Fibroblast of lung (primary cell): ENCODE data around the gene PPP2R1A. TPM values are rescaled to one million over a fixed set of nuclear protein-coding genes. Genes with fewer than 3 reads are reported as not detected.
A peak's percentile ranks its signal among the peaks of the same experiment; 100 is the strongest.

ENCODE experiments used
- DNase-seq, 2 donors: peaks; one replicate each; pipeline versions ENCODE4 v3.0.0 to v3.0.0-alpha.2; 2010; ENCODE audit warnings: low read depth in 2 of 2
- H2AFZ ChIP-seq: 2 replicates; pipeline ENCODE4 v1.5.1; 2012; ENCODE audit warnings: low read length, control low read depth, inconsistent platforms
- H3K27ac ChIP-seq: 2 replicates; pipeline ENCODE4 v1.5.1; 2011; ENCODE audit warnings: low read length, control low read depth; ENCODE audit not compliant: insufficient read depth
- H3K27me3 ChIP-seq: 2 replicates; pipeline ENCODE4 v1.5.1; 2011; ENCODE audit warnings: mild to moderate bottlenecking, low read length; ENCODE audit not compliant: control insufficient read depth, insufficient read depth
- H3K36me3 ChIP-seq: 2 replicates; pipeline ENCODE4 v1.5.1; 2011; ENCODE audit warnings: low read length; ENCODE audit not compliant: control insufficient read depth, insufficient read depth
- H3K4me1 ChIP-seq: 2 replicates; pipeline ENCODE4 v1.5.1; 2011; ENCODE audit warnings: low read length; ENCODE audit not compliant: control insufficient read depth, insufficient read depth; ENCODE audit errors: extremely low read depth
- H3K4me2 ChIP-seq: 2 replicates; pipeline ENCODE4 v1.5.1; 2011; ENCODE audit warnings: low read length, control low read depth; ENCODE audit not compliant: insufficient read depth; ENCODE audit errors: extremely low read depth
- H3K4me3 ChIP-seq, 4 experiments: fragments of 200-600 bp in 1 of 4; sonication (generic) in 1 of 4; replicated peaks in 1 of 4; 2 replicates each; pipeline ENCODE4 v1.5.1; 2011 to 2016; ENCODE audit warnings: low read length in 4 of 4, low read depth in 3 of 4, mild to moderate bottlenecking in 3 of 4, control low read depth in 2 of 4, inconsistent platforms in 1 of 4, mixed read lengths in 1 of 4; ENCODE audit not compliant: insufficient read depth in 1 of 4; ENCODE audit errors: control extremely low read depth in 1 of 4
- H3K79me2 ChIP-seq: 2 replicates; pipeline ENCODE4 v1.5.1; 2012; ENCODE audit warnings: mild to moderate bottlenecking, low read length, inconsistent platforms; ENCODE audit not compliant: control insufficient read depth, insufficient read depth
- H3K9ac ChIP-seq: 2 replicates; pipeline ENCODE4 v1.5.1; 2011; ENCODE audit warnings: mild to moderate bottlenecking, low read length, control low read depth; ENCODE audit not compliant: insufficient read depth
- H3K9me3 ChIP-seq: 2 replicates; pipeline ENCODE4 v1.5.1; 2012; ENCODE audit warnings: low read depth, low read length; ENCODE audit not compliant: control insufficient read depth, insufficient read depth
- H4K20me1 ChIP-seq: 2 replicates; pipeline ENCODE4 v1.5.1; 2011; ENCODE audit warnings: low read length; ENCODE audit not compliant: control insufficient read depth, insufficient read depth; ENCODE audit errors: extremely low read depth
- EZH2 ChIP-seq: IDR thresholded peaks from 2 replicates; pipeline ENCODE4 v1.5.1; 2012; ENCODE audit warnings: low read length, control low read depth, mild to moderate bottlenecking; ENCODE audit errors: missing control alignments
- polyA plus RNA-seq, 2 donors: library from polyadenylated mRNA; depleted of rRNA in 1 of 2; stranded (reverse) in 1 of 2; unstranded in 1 of 2; fragments of >200 nt; gene quantifications; 2 replicates each; pipeline ENCODE4 v1.2.1, GENCODE V29; 2011 to 2012; ENCODE audit warnings: missing spikeins in 1 of 2
- total RNA-seq: library from RNA; depleted of rRNA; stranded (reverse); fragments of >200 nt; gene quantifications from 2 replicates; pipeline ENCODE4 v1.2.1, GENCODE V29; 2014
- TF ChIP-seq, protein P1 (sequence below), 2 donors: IDR thresholded peaks in 1 of 2; conservative IDR thresholded peaks in 1 of 2; 1 replicate in 1 of 2; 2 replicates in 1 of 2; pipeline ENCODE4 v1.5.1; 2011 to 2012; ENCODE audit warnings: low read length in 2 of 2, control low read depth in 1 of 2, inconsistent platforms in 1 of 2, low read depth in 1 of 2, mild to moderate bottlenecking in 1 of 2

The PPP2R1A gene
- total and polyA plus RNA-seq, 2 donors (not counting 1 experiment from before 2014, with no cell fraction given), result 115 to 171 TPM

DNA sequence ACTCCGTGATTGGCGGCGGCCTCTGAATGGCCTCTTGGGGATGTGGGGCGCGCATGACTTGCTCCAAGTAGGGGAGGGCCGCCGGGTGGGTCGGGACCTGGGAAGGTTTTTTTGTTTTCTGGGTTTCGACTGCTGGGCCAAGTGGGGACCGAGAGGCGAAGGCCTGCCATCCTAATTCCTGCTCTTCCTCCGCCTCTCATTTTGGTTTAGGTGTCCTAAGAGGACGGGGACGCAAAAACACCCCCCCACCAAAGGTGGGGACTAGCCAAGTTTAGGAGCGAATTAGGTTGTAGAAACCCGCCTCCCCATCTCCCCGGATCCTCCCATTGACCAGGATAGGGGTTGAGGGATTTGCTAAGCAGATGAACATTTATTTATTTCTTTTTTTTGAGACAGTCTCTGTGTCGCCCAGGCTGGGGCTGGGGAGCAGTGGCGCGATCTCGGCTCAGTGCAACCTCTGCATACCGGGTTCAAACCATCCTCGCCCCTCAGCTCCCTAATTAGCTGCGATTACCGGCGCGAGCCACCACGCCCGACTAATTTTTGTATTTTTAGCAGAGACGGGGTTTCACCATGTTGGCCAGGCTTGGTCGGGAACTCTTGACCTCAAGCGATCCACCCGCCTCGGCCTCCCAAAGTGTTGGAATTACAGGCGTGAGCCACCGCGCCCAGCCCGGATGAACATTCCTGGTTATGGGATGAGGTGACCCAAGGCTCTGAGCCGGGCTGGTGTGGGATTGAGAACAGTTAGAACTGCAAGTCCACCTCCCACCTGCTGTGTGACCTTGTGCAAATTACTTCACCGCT lies 838 bp downstream of the PPP2R1A start:
- Histone ChIP-seq H3K27me3 (no peaks in the 10 kb centered on the region), H4K20me1 (no peaks in the 10 kb centered on the region), H3K27ac (peak overlapping the region; percentile 100), H3K4me3 (peak overlapping the region; percentile 86 to 95 (median 92)), H3K36me3 (peaks cover 7% of the 10 kb centered on the region), H3K9ac (peak overlapping the region; percentile 100), H3K4me1 (peaks cover 8% of the 10 kb centered on the region), H3K79me2 (peaks cover 55% of the 10 kb centered on the region), H2AFZ (no peak overlapping the region), H3K9me3 (no peaks in the 10 kb centered on the region), H3K4me2 (peak overlapping the region; percentile 99)
- TF ChIP-seq, protein P1, sequence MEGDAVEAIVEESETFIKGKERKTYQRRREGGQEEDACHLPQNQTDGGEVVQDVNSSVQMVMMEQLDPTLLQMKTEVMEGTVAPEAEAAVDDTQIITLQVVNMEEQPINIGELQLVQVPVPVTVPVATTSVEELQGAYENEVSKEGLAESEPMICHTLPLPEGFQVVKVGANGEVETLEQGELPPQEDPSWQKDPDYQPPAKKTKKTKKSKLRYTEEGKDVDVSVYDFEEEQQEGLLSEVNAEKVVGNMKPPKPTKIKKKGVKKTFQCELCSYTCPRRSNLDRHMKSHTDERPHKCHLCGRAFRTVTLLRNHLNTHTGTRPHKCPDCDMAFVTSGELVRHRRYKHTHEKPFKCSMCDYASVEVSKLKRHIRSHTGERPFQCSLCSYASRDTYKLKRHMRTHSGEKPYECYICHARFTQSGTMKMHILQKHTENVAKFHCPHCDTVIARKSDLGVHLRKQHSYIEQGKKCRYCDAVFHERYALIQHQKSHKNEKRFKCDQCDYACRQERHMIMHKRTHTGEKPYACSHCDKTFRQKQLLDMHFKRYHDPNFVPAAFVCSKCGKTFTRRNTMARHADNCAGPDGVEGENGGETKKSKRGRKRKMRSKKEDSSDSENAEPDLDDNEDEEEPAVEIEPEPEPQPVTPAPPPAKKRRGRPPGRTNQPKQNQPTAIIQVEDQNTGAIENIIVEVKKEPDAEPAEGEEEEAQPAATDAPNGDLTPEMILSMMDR (conservative IDR thresholded peaks at IDR 0.05 in 1 of 2, IDR thresholded peaks at IDR 0.05 in 1 of 2; ENCODE audit: low read depth in 1 of 2, low read length in 2 of 2), result no peak
- no peak for TF ChIP-seq EZH2
- peak; percentile 51 to 62 for DNase-seq

DNA sequence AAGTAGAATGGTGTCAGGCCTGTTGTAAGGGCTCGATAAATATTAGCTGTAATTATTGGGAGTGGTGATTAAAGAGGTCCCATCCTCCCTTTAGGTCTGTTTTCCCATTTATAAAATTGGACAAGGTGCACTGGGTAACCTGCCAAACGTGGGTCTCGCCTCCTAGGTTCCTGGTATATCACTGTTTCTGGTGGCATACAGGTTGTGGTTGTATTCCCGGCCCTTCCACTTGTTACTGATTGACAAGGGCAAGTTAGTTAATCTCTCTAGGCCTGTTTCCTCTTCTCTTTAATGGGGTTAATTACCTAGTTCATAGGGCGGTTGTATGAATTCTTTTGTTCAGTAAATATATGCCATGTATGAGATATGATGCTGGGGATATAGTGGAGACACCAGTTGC lies 1.5 kb downstream of the PPP2R1A start:
- H3K4me3 ChIP-seq, result peak overlapping the region; percentile 86 to 95 (median 92)
- no peaks in the 10 kb centered on the region for H4K20me1 ChIP-seq
- H3K36me3 ChIP-seq, result peaks cover 7% of the 10 kb centered on the region
- peaks cover 8% of the 10 kb centered on the region for H3K4me1 ChIP-seq
- DNase-seq, result no peak
- no peaks in the 10 kb centered on the region for H3K9me3 ChIP-seq
- H3K27ac ChIP-seq, result peak overlapping the region; percentile 100
- no peak overlapping the region for H2AFZ ChIP-seq
- peak overlapping the region; percentile 100 for H3K9ac ChIP-seq
- H3K27me3 ChIP-seq, result no peaks in the 10 kb centered on the region
- peaks cover 62% of the 10 kb centered on the region for H3K79me2 ChIP-seq
- H3K4me2 ChIP-seq, result peak overlapping the region; percentile 99
- TF ChIP-seq, protein P1 (conservative IDR thresholded peaks at IDR 0.05 in 1 of 2, IDR thresholded peaks at IDR 0.05 in 1 of 2; ENCODE audit: low read depth in 1 of 2, low read length in 2 of 2), result no peak

DNA sequence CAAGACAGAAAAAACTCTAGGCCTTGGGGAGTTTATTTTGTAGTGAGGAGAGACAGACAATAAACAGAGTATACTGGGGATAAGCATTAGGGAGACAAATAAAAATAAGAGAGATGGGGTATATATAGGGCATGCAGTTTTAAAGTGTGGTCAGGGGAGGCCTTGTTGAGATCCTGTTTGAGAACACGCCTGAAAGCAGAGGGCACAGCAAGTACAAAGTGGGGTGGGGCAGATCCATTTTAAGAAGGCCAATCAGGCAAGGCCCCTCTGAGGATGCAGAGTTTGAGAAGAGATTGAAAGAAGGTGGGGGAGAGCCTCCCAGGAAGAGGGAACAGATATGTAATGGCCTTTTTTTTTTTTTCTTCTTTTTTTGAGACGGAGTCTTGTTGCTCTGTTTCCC lies 2.1 kb downstream of the PPP2R1A start:
- H3K27ac ChIP-seq, result peak overlapping the region; percentile 100
- TF ChIP-seq, protein P1 (conservative IDR thresholded peaks at IDR 0.05 in 1 of 2, IDR thresholded peaks at IDR 0.05 in 1 of 2; ENCODE audit: low read depth in 1 of 2, low read length in 2 of 2), result no peak
- TF ChIP-seq EZH2, result no peak
- no peaks in the 10 kb centered on the region for H3K9me3 ChIP-seq
- peak in 1 of 2 donors; percentile 5 for DNase-seq
- H3K4me2 ChIP-seq, result peak overlapping the region; percentile 99
- H3K9ac ChIP-seq, result no peak overlapping the region
- H3K4me3 ChIP-seq, result peak overlapping the region; percentile 86 to 95 (median 92)
- H3K4me1 ChIP-seq, result peaks cover 8% of the 10 kb centered on the region
- H4K20me1 ChIP-seq, result no peaks in the 10 kb centered on the region
- H3K27me3 ChIP-seq, result no peaks in the 10 kb centered on the region
- H3K79me2 ChIP-seq, result peaks cover 68% of the 10 kb centered on the region
- H2AFZ ChIP-seq, result no peak overlapping the region
- peaks cover 7% of the 10 kb centered on the region for H3K36me3 ChIP-seq
